Gastrocnemius medialis (tissue), 4 donors: ENCODE data around the gene SCUBE1.

Experiments
- CTCF ChIP-seq, 5 experiments: fragments of 450-650 bp in 3 of 5; fragments of 200-600 bp in 2 of 5; sonication (generic) in 2 of 5; IDR thresholded peaks in 4 of 5; conservative IDR thresholded peaks in 1 of 5; 1 replicate in 4 of 5; 2 replicates in 1 of 5; pipeline ENCODE4 v1.5.1; 2016 to 2019; ENCODE audit warnings: antibody characterized with exemption in 5 of 5, mild to moderate bottlenecking in 3 of 5, moderate library complexity in 3 of 5
- POLR2A ChIP-seq, 2 donors: fragments of 450-650 bp; IDR thresholded peaks; one replicate each; pipeline ENCODE4 v1.6.1; 2017; ENCODE audit warnings: antibody characterized with exemption in 2 of 2, mild to moderate bottlenecking in 2 of 2, moderate library complexity in 2 of 2

DNA sequence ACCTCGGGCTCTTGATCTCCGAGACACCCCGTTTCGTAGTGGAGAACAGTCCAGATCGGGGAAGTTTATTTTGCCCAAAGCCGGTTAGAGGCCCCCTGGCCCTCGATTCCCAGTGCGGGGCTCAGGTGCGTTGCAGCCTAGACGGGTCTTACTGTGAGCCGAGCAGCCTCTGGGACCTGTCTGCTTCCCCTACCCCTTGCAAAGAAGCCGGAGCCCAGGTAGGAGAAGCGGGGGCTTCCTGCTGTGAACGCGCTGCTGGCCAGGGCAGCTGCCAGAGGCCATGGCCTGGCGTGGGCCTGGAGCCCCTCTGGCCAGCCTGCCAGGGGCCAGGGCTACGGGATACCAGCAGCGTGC, 191.2 kb downstream of the SCUBE1 start:
- TF ChIP-seq CTCF (IDR thresholded peaks at IDR 0.05 in 4 of 5, conservative IDR thresholded peaks at IDR 0.05 in 1 of 5) (no peak), POLR2A (IDR thresholded peaks at IDR 0.05) (no peak)
